ENCODE results near the gene EREG. TPM values are rescaled to one million over a fixed set of nuclear protein-coding genes. Genes with fewer than 3 reads are reported as not detected.

Gene EREG
- total RNA-seq, 4 donors from 2014 or later: 9.4 to 63.8 (median 31.6) TPM

GRCh38 chr4:74412225-74412624 lies 47.3 kb downstream of the EREG start:
- peaks cover 6% of the 10 kb centered on the region for H3K4me1 ChIP-seq
- no peak overlapping the region for H3K27ac ChIP-seq
- H3K4me3 ChIP-seq: no peak overlapping the region
- DNase-seq (ENCODE audit: low spot score in 2 of 2): no peak
- TF ChIP-seq POLR2AphosphoS5 (IDR thresholded peaks at IDR 0.05) (no peak), CTCF (IDR thresholded peaks at IDR 0.05) (no peak)
- H3K27me3 ChIP-seq: no peaks in the 10 kb centered on the region
- H3K9me3 ChIP-seq: no peaks in the 10 kb centered on the region
- no peaks in the 10 kb centered on the region for H3K36me3 ChIP-seq

- H3K27ac ChIP-seq: no peak overlapping the region
These were observed 48.3 kb downstream of the EREG start for GRCh38 chr4:74413265-74413664.

GRCh38 chr4:74414149-74414809 lies 49.3 kb downstream of the EREG start:
- DNase-seq (ENCODE audit: low spot score in 2 of 2): no peak
- 38% methylated on average over 5 of the region's 5 CpGs for WGBS
- TF ChIP-seq CTCF (IDR thresholded peaks at IDR 0.05) (no peak), EP300 (IDR thresholded peaks at IDR 0.05) (no peak), POLR2A (IDR thresholded peaks at IDR 0.05) (no peak), POLR2AphosphoS5 (IDR thresholded peaks at IDR 0.05) (no peak)
- H3K27ac ChIP-seq: no peak overlapping the region
- no peaks in the 10 kb centered on the region for H3K27me3 ChIP-seq
- no peaks in the 10 kb centered on the region for H3K9me3 ChIP-seq
- H3K4me3 ChIP-seq: no peak overlapping the region
- H3K36me3 ChIP-seq: no peaks in the 10 kb centered on the region
- H3K4me1 ChIP-seq: peaks cover 10% of the 10 kb centered on the region

More at GRCh38 chr4:74413265-74413664, 48.3 kb downstream of the EREG start:
- Histone ChIP-seq H3K4me1 (peaks cover 6% of the 10 kb centered on the region), H3K9me3 (no peaks in the 10 kb centered on the region), H3K36me3 (no peaks in the 10 kb centered on the region), H3K4me3 (no peak overlapping the region), H3K27me3 (no peaks in the 10 kb centered on the region)
- DNase-seq (ENCODE audit: low spot score in 2 of 2): no peak
- no peak for TF ChIP-seq EP300 (IDR thresholded peaks at IDR 0.05)
- no peak for TF ChIP-seq POLR2A (IDR thresholded peaks at IDR 0.05)
- TF ChIP-seq POLR2AphosphoS5 (IDR thresholded peaks at IDR 0.05): no peak
- TF ChIP-seq CTCF (IDR thresholded peaks at IDR 0.05): no peak

- H3K4me3 ChIP-seq: no peak overlapping the region
- 55% methylated on average over 3 of the region's 3 CpGs for WGBS
These were observed 50.8 kb downstream of the EREG start for GRCh38 chr4:74415602-74416300.

More at GRCh38 chr4:74415602-74416300, 50.8 kb downstream of the EREG start:
- no peak for TF ChIP-seq POLR2AphosphoS5 (IDR thresholded peaks at IDR 0.05)
- TF ChIP-seq CTCF (IDR thresholded peaks at IDR 0.05): no peak
- TF ChIP-seq EP300 (IDR thresholded peaks at IDR 0.05): no peak
- TF ChIP-seq POLR2A (IDR thresholded peaks at IDR 0.05): no peak
- no peak overlapping the region for H3K27ac ChIP-seq
- H3K36me3 ChIP-seq: no peaks in the 10 kb centered on the region
- no peaks in the 10 kb centered on the region for H3K9me3 ChIP-seq
- H3K27me3 ChIP-seq: no peaks in the 10 kb centered on the region
- DNase-seq (ENCODE audit: low spot score in 2 of 2): no peak
- peaks cover 10% of the 10 kb centered on the region for H3K4me1 ChIP-seq

Data from suprapubic skin (tissue), 4 donors.